Measurements from ENCODE around the gene AGPAT2.
"Not testable (repeated sequence)": the region's sequence is repeated elsewhere in the genome, so short reads cannot be mapped to it uniquely, and the experiment has no call there.

- TF ChIP-seq BACH2 (CRISPR knock-in tag; IDR thresholded peaks at IDR 0.05; ENCODE audit: borderline replicate concordance); ZFP30 (CRISPR knock-in tag; IDR thresholded peaks at IDR 0.05); SNAI2 (CRISPR knock-in tag; IDR thresholded peaks at IDR 0.05); ESRRG (CRISPR knock-in tag; IDR thresholded peaks at IDR 0.05); ARNTL (CRISPR knock-in tag; IDR thresholded peaks at IDR 0.05; ENCODE audit: borderline replicate concordance, low read depth); ZFP3 (CRISPR knock-in tag; IDR thresholded peaks at IDR 0.05); ZC3H10 (CRISPR knock-in tag; IDR thresholded peaks at IDR 0.05); ZNF8 (CRISPR knock-in tag; IDR thresholded peaks at IDR 0.05); PATZ1 (CRISPR knock-in tag; IDR thresholded peaks at IDR 0.05; ENCODE audit: borderline replicate concordance); RARB (CRISPR knock-in tag; IDR thresholded peaks at IDR 0.05); GLIS3 (CRISPR knock-in tag; IDR thresholded peaks at IDR 0.05): not testable (repeated sequence)
- TF ChIP-seq, protein P1, sequence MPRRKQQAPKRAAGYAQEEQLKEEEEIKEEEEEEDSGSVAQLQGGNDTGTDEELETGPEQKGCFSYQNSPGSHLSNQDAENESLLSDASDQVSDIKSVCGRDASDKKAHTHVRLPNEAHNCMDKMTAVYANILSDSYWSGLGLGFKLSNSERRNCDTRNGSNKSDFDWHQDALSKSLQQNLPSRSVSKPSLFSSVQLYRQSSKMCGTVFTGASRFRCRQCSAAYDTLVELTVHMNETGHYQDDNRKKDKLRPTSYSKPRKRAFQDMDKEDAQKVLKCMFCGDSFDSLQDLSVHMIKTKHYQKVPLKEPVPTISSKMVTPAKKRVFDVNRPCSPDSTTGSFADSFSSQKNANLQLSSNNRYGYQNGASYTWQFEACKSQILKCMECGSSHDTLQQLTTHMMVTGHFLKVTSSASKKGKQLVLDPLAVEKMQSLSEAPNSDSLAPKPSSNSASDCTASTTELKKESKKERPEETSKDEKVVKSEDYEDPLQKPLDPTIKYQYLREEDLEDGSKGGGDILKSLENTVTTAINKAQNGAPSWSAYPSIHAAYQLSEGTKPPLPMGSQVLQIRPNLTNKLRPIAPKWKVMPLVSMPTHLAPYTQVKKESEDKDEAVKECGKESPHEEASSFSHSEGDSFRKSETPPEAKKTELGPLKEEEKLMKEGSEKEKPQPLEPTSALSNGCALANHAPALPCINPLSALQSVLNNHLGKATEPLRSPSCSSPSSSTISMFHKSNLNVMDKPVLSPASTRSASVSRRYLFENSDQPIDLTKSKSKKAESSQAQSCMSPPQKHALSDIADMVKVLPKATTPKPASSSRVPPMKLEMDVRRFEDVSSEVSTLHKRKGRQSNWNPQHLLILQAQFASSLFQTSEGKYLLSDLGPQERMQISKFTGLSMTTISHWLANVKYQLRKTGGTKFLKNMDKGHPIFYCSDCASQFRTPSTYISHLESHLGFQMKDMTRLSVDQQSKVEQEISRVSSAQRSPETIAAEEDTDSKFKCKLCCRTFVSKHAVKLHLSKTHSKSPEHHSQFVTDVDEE (CRISPR knock-in tag; IDR thresholded peaks at IDR 0.05), result not testable (repeated sequence)
Observed at GRCh38 chr9:136632072-136632471, 55.2 kb downstream of the AGPAT2 start.

Data from SK-N-SH treated with all-trans-retinoic acid at 6 μM for 48 hours (cell line).